GM12891 (cell line): ENCODE measurements around the gene MUC5AC.

Experiments used
- POLR2A ChIP-seq: IDR thresholded peaks from 2 replicates; pipeline ENCODE4 v1.6.1; 2011; ENCODE audit warnings: low read depth, low read length, control low read depth
- POLR2AphosphoS5 ChIP-seq: IDR thresholded peaks from 2 replicates; pipeline ENCODE4 v1.6.1; 2011; ENCODE audit warnings: low read depth, low read length, control low read depth
- SPI1 ChIP-seq: IDR thresholded peaks from 2 replicates; pipeline ENCODE4 v1.6.1; 2011; ENCODE audit warnings: low read depth, low read length, control low read depth

DNA sequence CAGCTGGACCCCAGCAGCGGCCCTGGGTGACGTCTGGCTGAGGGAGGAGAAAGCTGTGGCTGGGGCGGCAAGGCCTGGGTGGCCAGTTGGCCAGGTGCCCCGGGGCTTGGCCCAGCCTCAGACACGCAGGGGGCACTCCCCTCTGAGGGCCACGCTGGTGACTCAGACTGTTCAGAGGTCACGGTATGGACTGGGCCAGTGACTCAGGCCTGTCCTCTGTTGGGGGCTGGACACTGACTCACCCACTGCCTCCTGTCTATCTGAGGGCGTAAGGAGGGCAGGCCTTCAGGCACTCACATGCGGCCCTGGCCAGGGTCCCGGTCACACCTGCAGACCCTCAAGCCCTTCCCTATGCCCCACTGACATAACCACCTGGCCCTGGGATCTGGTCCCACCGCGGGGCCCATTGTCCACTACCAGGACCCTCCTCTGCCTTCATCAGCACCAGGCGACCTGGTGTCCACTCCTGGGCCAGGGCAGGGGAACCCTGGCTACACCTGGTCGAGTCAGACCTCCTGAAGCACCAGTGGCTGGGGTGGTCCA lies 3.7 kb upstream of the MUC5AC start:
- no peak for TF ChIP-seq POLR2A
- TF ChIP-seq POLR2AphosphoS5: no peak
- TF ChIP-seq SPI1: no peak
